Subcutaneous adipose tissue (tissue), 4 donors: Measurements from ENCODE around the gene ABCC4. TPM values are rescaled to one million over a fixed set of nuclear protein-coding genes. Genes with fewer than 3 reads are reported as not detected.

Experiments
- total RNA-seq, 4 donors: library from RNA; depleted of rRNA; stranded (reverse); fragments of >200 nt; gene quantifications; one replicate each; pipeline ENCODE4 v1.1.0, GENCODE V29; 2016
- TF ChIP-seq, protein P1 (sequence below): fragments of 450-650 bp; IDR thresholded peaks from one replicate; pipeline ENCODE4 v1.5.1; 2016; ENCODE audit warnings: low read depth, mild to moderate bottlenecking, control low read depth, antibody characterized with exemption, moderate library complexity

ABCC4 gene
- total RNA-seq, 4 donors from 2014 or later, result 4.1 to 7.7 (median 5.1) TPM

DNA sequence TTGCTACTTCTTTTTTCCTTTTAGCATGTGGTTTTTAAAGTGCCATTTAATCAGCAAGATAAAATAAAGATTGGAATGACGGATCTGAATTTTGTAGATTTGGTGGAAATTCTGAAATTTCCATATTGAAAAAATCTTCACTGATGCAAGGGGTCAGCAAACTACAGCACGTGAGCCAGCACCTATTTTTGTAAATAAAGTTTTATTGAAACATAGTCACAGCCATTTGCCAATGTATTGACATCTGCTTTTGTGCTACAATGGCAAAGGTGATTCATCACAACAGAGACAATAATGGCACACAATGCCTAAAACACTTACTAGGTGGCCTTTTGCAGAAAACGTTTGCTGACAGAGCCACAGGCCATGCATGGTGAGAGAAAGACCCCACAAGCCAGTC, 226.4 kb downstream of the ABCC4 start:
- TF ChIP-seq, protein P1, sequence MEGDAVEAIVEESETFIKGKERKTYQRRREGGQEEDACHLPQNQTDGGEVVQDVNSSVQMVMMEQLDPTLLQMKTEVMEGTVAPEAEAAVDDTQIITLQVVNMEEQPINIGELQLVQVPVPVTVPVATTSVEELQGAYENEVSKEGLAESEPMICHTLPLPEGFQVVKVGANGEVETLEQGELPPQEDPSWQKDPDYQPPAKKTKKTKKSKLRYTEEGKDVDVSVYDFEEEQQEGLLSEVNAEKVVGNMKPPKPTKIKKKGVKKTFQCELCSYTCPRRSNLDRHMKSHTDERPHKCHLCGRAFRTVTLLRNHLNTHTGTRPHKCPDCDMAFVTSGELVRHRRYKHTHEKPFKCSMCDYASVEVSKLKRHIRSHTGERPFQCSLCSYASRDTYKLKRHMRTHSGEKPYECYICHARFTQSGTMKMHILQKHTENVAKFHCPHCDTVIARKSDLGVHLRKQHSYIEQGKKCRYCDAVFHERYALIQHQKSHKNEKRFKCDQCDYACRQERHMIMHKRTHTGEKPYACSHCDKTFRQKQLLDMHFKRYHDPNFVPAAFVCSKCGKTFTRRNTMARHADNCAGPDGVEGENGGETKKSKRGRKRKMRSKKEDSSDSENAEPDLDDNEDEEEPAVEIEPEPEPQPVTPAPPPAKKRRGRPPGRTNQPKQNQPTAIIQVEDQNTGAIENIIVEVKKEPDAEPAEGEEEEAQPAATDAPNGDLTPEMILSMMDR, result no peak

DNA sequence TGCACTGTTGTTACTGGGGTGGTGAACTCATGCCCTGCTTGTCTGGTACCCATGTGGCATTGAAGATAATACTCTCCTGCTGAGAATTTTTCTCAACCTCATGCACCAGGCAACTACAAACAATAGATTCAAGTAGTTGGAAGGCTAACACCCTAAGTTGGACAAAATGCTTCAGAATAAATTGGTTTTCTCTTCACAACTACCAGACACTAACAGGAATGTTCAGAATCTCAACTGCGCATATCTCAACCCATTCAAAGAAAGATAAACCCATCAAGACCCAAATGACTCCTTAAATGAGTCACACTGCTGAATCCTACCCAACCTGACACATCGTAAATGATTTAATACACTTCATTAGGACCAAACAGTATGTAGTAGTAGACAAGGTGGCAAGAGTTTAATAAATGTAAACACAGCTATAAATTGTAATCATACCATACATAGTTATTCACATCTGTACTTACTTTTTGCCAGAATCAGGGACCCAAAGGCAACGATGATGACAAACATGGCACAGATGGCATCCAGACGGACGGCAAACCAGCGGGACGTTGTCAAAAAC, 227.4 kb downstream of the ABCC4 start:
- TF ChIP-seq, protein P1, result no peak

DNA sequence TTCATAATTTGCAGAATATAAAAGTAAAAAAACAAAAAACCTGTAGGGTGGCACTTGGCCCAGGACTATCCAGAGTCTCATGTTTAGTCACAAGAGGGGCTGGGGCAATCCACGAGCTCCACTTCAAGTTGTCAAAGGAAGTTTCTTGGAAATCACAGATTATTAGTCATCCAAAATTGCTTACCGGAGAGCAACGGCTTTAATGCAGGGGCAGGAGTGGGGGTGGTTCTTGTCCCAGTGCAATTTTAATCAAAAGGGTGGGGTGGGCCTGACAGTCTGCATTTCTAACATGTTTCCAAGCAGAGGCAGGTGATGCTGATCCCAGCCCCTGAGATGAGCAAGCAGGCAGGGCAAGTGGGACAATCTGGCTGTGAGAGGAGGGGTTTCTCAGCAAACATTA, 233.9 kb downstream of the ABCC4 start:
- TF ChIP-seq, protein P1, result no peak

DNA sequence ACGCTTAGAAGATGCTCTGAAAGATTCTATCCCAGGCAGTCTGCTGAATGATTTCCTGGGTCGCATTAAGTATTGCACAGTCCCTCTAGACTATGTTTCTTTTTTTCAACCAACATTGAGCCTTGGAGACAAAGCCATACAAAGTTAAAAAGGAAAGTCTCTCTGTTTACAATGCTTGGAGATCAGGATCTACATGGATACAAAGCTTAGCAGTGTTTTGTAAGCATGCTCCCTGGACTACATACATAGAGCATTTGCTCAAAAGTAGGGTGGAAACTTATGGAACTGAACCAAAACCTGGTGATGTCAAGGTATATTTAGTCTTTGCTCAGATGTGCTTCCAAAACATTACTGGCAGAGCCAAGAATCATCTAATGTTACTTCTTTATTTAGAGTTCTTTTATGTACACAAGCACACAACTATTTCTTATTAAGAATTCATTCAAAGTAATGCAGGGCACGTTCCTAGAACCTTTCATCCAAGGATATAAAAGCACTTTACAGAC, 241.2 kb downstream of the ABCC4 start:
- TF ChIP-seq, protein P1, result no peak

DNA sequence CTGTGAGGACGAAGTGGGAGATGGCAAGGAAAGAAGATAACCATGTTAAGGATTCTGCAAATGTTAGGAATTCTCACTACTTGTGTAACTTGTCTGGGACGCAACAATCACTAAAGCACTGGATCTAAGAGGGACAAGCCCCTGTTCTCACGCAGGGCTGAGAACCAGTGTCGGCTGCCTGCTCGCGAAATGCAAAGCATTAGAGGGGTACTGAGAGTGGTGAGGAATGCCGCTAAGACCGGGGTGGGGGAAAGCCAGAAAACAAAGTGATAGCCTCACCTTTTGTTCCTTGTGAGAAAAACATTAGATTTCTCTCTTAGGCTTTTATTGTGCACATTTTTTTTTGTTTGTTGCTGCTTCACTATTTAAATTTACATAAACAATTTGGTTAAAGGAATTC, 241.9 kb downstream of the ABCC4 start:
- TF ChIP-seq, protein P1, result no peak

DNA sequence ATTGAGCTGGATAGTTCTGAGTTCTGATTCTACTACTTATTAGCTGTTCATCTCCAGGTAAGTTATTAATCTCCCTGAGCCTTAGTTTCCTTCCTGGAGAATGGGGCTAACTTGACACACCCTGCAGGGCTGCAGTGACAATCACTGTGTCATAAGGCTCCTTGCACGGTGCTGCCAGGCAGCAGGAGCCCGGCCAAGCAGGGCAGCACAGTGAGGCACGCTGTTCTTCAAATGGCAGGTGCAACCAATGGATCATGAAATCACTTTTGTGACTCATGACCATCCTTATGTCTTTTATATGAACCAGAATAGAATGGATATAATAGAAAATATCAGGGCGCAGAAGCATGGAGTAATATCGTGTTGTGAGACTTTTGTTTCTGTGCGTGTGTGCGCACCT, 242.6 kb downstream of the ABCC4 start:
- TF ChIP-seq, protein P1, result no peak

DNA sequence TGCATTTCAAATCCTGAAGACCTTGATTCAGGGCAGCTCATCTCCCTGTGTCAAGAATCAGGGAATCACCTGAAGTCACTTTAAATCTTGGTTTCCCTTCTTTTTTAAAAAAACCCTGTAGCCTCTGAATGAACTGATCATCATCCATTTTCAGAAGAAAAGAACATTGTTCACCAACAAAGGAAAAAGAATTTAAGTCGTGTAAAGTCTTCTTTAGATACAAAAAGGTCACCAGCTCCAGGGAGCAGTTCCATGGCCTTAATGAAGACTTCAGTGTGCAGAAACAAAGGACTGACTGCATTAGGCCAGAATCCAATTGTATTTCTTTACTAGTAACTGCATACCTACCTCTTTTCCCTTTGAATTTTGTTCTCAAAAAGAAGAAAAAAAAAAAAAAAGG, 245.0 kb downstream of the ABCC4 start:
- TF ChIP-seq, protein P1, result no peak
